AG08395 (cell line): Measurements from ENCODE around the gene SEC22A.
A peak's percentile ranks its signal among the peaks of the same experiment; 100 is the strongest.

Source experiments
- DNase-seq: peaks from one replicate; pipeline ENCODE4 v3.0.0; 2012; ENCODE audit warnings: mixed read lengths, low spot score

Gene SEC22A

GRCh38 chr3:123289391-123290106, 87.8 kb downstream of the SEC22A start:
- DNase-seq: no peak

- no peak for DNase-seq
Measured at GRCh38 chr3:123290107-123290930, 88.6 kb downstream of the SEC22A start.

- DNase-seq: no peak
Measured at GRCh38 chr3:123290962-123291361, 89.2 kb downstream of the SEC22A start.

- no peak for DNase-seq
Measured at GRCh38 chr3:123291404-123291803, 89.7 kb downstream of the SEC22A start.

GRCh38 chr3:123292321-123293310, 90.9 kb downstream of the SEC22A start:
- no peak for DNase-seq

GRCh38 chr3:123294296-123294938, 92.7 kb downstream of the SEC22A start:
- no peak for DNase-seq

- DNase-seq: no peak
Measured at GRCh38 chr3:123295171-123295900, 93.6 kb downstream of the SEC22A start.

GRCh38 chr3:123295901-123296250, 94.1 kb downstream of the SEC22A start:
- no peak for DNase-seq

- no peak for DNase-seq
Measured at GRCh38 chr3:123296261-123296660, 94.5 kb downstream of the SEC22A start.

- no peak for DNase-seq
Measured at GRCh38 chr3:123296836-123297626, 95.3 kb downstream of the SEC22A start.

- DNase-seq: no peak
Measured at GRCh38 chr3:123297627-123297899, 95.8 kb downstream of the SEC22A start.

GRCh38 chr3:123298903-123299302, 97.2 kb downstream of the SEC22A start:
- no peak for DNase-seq

- DNase-seq: no peak
Measured at GRCh38 chr3:123299581-123299980, 97.8 kb downstream of the SEC22A start.

- no peak for DNase-seq
Measured at GRCh38 chr3:123300056-123300455, 98.3 kb downstream of the SEC22A start.

- DNase-seq: no peak
Measured at GRCh38 chr3:123300583-123300982, 98.8 kb downstream of the SEC22A start.

GRCh38 chr3:123301331-123302184, 99.8 kb downstream of the SEC22A start:
- DNase-seq: peak; percentile 11

- no peak for DNase-seq
Measured at GRCh38 chr3:123302961-123303360, 101.2 kb downstream of the SEC22A start.

GRCh38 chr3:123303976-123304560, 102.3 kb downstream of the SEC22A start:
- no peak for DNase-seq

GRCh38 chr3:123305192-123305591, 103.4 kb downstream of the SEC22A start:
- DNase-seq: no peak
